GM12874 (cell line): ENCODE data around the gene LRRC37B.

Experiments used
- TF ChIP-seq, protein P1 (sequence below): IDR thresholded peaks from 2 replicates; pipeline ENCODE4 v1.5.1; 2011; ENCODE audit warnings: low read depth, mild to moderate bottlenecking, control low read depth, low read length, moderate library complexity; ENCODE audit not compliant: insufficient read depth

LRRC37B gene

DNA sequence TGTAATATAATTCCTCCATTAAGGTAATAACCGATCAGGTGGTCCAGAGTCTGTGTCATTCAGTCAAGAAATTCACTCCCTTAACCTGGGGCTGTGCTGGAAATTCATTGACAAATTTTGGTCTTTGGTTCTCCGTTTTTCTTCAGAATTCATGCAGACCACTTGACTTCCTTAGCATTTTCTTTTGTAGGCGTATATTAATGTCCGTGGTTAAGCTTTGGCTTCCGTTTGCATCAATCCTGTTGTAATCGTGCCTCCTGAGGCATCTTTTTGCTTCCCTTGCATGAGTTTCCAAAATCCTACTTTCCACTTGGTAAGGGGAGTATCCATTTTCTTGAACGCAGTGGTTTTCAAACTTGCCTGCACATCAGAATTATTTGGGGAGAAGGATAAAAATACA, 9.0 kb downstream of the LRRC37B start:
- TF ChIP-seq, protein P1, sequence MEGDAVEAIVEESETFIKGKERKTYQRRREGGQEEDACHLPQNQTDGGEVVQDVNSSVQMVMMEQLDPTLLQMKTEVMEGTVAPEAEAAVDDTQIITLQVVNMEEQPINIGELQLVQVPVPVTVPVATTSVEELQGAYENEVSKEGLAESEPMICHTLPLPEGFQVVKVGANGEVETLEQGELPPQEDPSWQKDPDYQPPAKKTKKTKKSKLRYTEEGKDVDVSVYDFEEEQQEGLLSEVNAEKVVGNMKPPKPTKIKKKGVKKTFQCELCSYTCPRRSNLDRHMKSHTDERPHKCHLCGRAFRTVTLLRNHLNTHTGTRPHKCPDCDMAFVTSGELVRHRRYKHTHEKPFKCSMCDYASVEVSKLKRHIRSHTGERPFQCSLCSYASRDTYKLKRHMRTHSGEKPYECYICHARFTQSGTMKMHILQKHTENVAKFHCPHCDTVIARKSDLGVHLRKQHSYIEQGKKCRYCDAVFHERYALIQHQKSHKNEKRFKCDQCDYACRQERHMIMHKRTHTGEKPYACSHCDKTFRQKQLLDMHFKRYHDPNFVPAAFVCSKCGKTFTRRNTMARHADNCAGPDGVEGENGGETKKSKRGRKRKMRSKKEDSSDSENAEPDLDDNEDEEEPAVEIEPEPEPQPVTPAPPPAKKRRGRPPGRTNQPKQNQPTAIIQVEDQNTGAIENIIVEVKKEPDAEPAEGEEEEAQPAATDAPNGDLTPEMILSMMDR, result no peak

DNA sequence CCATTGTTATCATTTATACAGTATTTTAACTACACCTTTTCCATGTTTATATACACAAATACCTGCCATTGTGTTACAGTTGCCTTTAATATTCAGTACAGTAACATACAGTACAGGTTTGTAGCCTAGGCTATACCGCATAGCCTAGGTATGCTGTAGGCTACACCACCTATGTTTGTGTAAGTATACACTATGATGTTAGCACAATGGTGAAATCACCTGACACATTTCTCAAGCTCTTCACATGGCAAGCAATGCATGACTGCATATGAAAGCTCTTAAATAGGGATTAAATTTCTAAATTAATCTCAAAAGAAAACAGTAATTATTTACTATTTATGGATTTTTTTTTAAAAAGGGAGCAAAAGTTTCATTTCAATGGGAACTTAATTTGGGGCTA, 12.0 kb downstream of the LRRC37B start:
- TF ChIP-seq, protein P1, result no peak

DNA sequence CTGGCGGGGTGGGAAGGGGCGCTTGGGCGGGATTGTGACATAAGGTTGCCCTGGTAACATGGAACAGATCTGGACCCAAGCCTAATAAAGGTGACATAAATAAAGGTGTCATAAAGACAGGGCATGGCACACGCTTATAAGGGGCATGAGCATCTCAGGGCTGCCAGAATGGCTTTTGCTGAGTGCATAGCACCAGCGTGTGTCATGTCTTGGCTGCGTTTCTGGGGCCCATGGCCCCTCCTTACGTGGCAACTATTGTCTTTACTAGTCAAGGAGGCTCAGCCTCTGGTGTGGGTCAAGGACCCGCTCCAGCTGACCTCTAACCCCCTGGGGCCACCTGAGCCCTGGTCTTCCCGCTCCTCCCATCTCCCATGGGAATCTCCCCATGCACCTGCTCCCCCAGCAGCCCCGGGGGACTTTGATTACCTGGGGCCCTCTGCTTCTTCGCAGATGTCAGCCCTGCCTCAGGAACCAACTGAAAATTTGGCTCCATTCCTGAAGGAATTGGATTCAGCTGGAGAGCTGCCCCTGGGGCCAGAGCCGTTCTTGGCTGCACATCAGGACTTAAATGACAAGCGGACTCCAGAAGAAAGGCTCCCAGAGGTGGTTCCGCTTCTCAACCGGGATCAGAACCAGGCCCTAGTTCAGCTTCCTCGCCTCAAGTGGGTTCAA, 13.9 kb downstream of the LRRC37B start:
- TF ChIP-seq, protein P1, result no peak

DNA sequence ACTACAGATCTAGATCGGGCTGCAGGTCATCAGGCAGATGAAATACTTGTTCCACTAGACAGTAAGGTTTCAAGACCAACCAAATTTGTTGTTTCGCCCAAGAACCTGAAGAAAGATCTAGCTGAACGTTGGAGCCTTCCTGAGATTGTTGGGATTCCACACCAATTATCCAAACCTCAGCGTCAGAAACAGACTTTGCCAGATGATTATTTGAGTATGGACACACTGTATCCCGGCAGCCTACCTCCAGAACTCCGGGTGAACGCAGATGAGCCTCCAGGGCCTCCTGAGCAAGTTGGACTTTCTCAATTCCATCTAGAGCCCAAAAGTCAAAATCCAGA, 14.4 kb downstream of the LRRC37B start:
- TF ChIP-seq, protein P1, result no peak

DNA sequence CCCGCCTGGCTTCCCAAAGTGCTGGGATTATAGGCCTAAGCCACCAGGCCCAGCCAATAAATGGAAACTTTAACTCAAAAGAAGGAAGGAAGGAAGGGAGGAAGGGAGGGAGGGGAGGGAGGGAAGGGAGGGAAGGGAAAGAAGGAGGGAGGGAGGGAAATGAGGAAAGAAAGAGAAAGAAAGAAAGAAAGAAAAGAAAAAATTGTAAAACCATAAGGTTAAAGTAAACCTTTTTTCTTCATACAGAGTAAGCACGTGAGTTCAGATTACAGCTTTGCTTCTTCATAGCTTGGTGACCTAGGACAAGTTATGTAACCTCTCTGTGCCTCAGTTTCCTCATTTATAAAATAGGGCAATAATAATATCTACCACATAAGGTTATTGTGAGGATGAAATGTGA, 26.0 kb downstream of the LRRC37B start:
- TF ChIP-seq, protein P1, result no peak

DNA sequence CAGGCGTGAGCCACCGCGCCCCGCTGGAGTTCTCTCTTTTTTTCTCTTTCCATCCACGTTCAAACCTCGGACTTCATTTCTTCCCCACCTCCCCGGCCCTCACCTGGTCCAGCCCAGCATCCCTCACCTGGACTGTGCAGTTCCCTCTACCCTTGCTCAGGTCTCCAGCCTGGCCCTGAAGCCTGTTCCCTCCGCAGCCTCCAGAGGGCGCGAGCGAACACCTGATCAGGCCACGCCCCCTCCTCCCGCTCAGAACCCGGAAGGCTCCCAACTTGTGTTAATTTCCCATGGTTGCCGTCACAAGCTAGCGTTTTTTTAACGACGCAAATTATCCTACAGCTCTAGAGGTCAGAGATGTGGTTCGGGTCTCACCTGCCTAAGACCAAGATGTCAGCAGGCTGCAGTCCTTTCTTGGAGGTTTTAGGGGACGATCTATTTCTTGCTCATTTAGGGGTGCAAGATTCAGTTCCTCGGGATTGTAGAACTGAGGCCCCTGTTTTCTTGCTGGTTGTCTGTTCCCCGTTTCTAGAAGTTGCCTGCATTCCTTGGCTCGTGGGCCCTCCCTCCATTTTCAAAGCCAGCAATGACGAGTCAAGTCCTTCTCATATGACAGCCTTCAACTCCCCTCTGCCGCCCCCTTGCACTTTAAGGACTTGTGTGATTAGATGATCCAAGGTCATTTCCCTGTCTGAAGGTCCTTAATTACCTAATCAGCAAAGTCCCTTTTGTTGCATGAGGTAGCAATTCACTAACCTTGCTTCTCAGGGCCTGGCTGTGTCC, 59.9 kb downstream of the LRRC37B start:
- TF ChIP-seq, protein P1, result peak; percentile 28; the same call in 1 of the 2 replicates

DNA sequence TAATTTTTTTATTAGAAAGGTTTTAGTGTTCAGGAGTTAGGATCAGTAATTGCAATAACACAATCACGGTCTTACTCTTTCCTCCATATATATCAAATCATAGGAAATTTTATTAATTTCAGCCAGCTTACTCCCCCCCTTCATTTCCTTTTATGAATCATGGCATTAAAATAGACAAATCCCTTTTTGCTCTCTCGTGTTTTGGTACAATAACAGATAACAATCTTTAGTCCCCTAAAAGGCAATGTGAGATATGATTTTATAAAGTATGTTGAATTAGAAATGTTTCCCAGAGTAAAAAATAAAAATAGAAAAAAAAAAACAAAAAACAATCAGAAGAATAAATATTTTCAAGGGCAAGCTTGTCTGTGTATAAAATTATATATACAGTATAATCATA, 92.5 kb downstream of the LRRC37B start:
- TF ChIP-seq, protein P1, result no peak
